ENCODE data around the gene PTPN2.

Gene PTPN2

DNA sequence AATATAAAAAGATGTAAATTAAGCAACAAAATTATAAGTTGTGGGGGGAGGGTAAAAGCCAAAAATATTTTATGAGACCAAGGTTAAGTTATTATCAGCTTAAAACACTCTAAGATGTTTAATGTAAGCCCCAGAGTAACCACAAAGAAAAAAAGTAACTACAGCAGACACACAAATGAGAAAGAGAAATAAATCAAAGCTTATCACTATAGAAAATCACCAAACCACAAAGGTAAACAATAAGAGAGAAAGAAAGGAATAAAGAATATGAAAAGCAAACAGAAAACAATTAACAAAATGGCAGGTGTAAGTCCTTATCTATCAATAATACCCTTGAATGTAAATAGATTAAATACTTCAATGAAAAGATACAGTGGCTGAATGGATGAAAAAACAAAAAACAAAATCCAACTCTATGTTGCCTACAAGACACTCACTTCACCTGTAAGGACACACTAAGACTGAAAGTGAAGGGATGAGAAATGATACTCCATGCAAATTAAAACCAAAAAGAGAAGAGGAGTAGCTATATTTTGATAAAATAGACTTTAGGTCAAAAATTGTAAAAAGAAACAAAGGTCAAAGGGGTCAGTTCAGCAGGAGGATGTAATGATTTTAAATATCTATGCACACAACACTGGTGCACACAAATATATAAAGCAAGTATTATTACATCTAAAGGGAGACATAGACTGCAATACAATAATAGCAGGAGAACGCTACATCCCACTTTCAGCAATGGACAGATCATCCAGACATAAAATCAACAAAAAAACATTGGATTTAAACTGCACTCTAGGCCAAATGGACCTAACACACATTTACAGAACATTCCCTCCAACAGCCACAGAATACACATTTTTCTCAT, 80.7 kb downstream of the PTPN2 start:
- Histone ChIP-seq H2AFZ (ENCODE audit: low read length, unreplicated experiment) (no peak overlapping the region), H3K4me3 (ENCODE audit: low read depth, low read length) (no peak overlapping the region), H3K4me1 (ENCODE audit: control insufficient read depth, insufficient read depth, low read length, unreplicated experiment) (no peaks in the 10 kb centered on the region), H3K36me3 (ENCODE audit: insufficient read depth, low read length) (peaks cover 19% of the 10 kb centered on the region), H3K27me3 (ENCODE audit: insufficient read depth, low read length) (no peaks in the 10 kb centered on the region), H3K27ac (ENCODE audit: low read depth, low read length) (no peak overlapping the region), H3K79me2 (ENCODE audit: control insufficient read depth, insufficient read depth, low read length, unreplicated experiment) (no peaks in the 10 kb centered on the region)

GRCh38 chr18:12802538-12802937, 81.5 kb downstream of the PTPN2 start:
- no peaks in the 10 kb centered on the region for H3K79me2 ChIP-seq (ENCODE audit: control insufficient read depth, insufficient read depth, low read length, unreplicated experiment)
- H3K27ac ChIP-seq (ENCODE audit: low read depth, low read length): no peak overlapping the region
- no peak overlapping the region for H2AFZ ChIP-seq (ENCODE audit: low read length, unreplicated experiment)
- H3K4me1 ChIP-seq (ENCODE audit: control insufficient read depth, insufficient read depth, low read length, unreplicated experiment): no peaks in the 10 kb centered on the region
- H3K27me3 ChIP-seq (ENCODE audit: insufficient read depth, low read length): no peaks in the 10 kb centered on the region
- no peak overlapping the region for H3K4me3 ChIP-seq (ENCODE audit: low read depth, low read length)
- peaks cover 19% of the 10 kb centered on the region for H3K36me3 ChIP-seq (ENCODE audit: insufficient read depth, low read length)

- Histone ChIP-seq H3K27ac (ENCODE audit: low read depth, low read length) (no peak overlapping the region), H3K27me3 (ENCODE audit: insufficient read depth, low read length) (no peaks in the 10 kb centered on the region), H2AFZ (ENCODE audit: low read length, unreplicated experiment) (no peak overlapping the region), H3K36me3 (ENCODE audit: insufficient read depth, low read length) (peaks cover 7% of the 10 kb centered on the region; the same call in 1 of the 2 replicates), H3K79me2 (ENCODE audit: control insufficient read depth, insufficient read depth, low read length, unreplicated experiment) (no peaks in the 10 kb centered on the region), H3K4me3 (ENCODE audit: low read depth, low read length) (no peak overlapping the region), H3K4me1 (ENCODE audit: control insufficient read depth, insufficient read depth, low read length, unreplicated experiment) (no peaks in the 10 kb centered on the region)
Observed at GRCh38 chr18:12796448-12796847, 87.6 kb downstream of the PTPN2 start.

DNA sequence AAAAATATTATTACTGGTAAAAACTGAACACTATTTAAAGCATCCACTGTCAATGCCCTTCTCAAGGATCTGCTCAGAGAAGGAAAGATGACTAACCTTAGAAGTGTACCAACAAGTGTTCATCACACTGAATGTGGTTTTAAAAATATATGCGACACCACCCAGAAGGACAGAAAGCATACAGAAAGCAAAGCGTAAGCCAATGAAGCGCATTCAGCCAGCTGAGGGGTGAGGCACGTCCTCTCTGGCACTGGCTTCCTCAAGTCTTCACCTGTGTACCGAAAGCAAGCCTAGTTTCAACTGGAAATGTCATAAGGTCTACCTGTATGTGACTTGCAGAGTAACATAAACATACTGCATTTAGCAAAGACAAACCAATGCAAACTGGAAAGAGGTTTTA, 92.4 kb downstream of the PTPN2 start:
- Histone ChIP-seq H3K27ac (ENCODE audit: low read depth, low read length) (no peak overlapping the region), H3K36me3 (ENCODE audit: insufficient read depth, low read length) (no peaks in the 10 kb centered on the region), H3K27me3 (ENCODE audit: insufficient read depth, low read length) (no peaks in the 10 kb centered on the region), H3K79me2 (ENCODE audit: control insufficient read depth, insufficient read depth, low read length, unreplicated experiment) (no peaks in the 10 kb centered on the region), H2AFZ (ENCODE audit: low read length, unreplicated experiment) (no peak overlapping the region), H3K4me3 (ENCODE audit: low read depth, low read length) (no peak overlapping the region), H3K4me1 (ENCODE audit: control insufficient read depth, insufficient read depth, low read length, unreplicated experiment) (no peaks in the 10 kb centered on the region)

- H3K27ac ChIP-seq (ENCODE audit: low read depth, low read length): no peak overlapping the region
- H3K36me3 ChIP-seq (ENCODE audit: insufficient read depth, low read length): no peaks in the 10 kb centered on the region
- no peaks in the 10 kb centered on the region for H3K4me1 ChIP-seq (ENCODE audit: control insufficient read depth, insufficient read depth, low read length, unreplicated experiment)
- no peak overlapping the region for H3K4me3 ChIP-seq (ENCODE audit: low read depth, low read length)
- no peaks in the 10 kb centered on the region for H3K27me3 ChIP-seq (ENCODE audit: insufficient read depth, low read length)
- H2AFZ ChIP-seq (ENCODE audit: low read length, unreplicated experiment): no peak overlapping the region
- no peaks in the 10 kb centered on the region for H3K79me2 ChIP-seq (ENCODE audit: control insufficient read depth, insufficient read depth, low read length, unreplicated experiment)
Observed at GRCh38 chr18:12786669-12787068, 97.4 kb downstream of the PTPN2 start.

DNA sequence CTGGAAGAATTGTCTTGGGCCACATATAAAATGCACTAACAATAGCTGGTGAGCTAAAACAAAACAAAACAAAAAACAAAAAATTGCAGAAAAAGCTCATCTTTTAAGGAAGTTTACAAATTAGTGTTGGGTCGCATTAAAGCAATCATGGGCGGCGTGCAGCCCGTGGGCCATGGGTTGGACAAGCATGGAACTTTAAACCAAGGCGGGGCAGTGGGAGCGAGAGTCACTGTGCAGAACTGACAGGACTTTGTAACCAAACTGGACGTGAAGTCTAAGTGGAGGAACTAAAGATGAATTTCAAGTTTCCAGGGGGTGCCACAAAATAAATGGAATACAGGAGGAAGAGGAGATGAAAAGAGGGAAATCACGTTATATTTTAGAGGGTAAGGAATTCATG, 100.5 kb downstream of the PTPN2 start:
- H3K79me2 ChIP-seq (ENCODE audit: control insufficient read depth, insufficient read depth, low read length, unreplicated experiment): no peaks in the 10 kb centered on the region
- no peaks in the 10 kb centered on the region for H3K27me3 ChIP-seq (ENCODE audit: insufficient read depth, low read length)
- no peak overlapping the region for H2AFZ ChIP-seq (ENCODE audit: low read length, unreplicated experiment)
- H3K4me1 ChIP-seq (ENCODE audit: control insufficient read depth, insufficient read depth, low read length, unreplicated experiment): no peaks in the 10 kb centered on the region
- H3K27ac ChIP-seq (ENCODE audit: low read depth, low read length): no peak overlapping the region
- no peak overlapping the region for H3K4me3 ChIP-seq (ENCODE audit: low read depth, low read length)
- no peaks in the 10 kb centered on the region for H3K36me3 ChIP-seq (ENCODE audit: insufficient read depth, low read length)

GRCh38 chr18:12782521-12782920, 101.5 kb downstream of the PTPN2 start:
- Histone ChIP-seq H3K4me1 (ENCODE audit: control insufficient read depth, insufficient read depth, low read length, unreplicated experiment) (no peaks in the 10 kb centered on the region), H3K79me2 (ENCODE audit: control insufficient read depth, insufficient read depth, low read length, unreplicated experiment) (no peaks in the 10 kb centered on the region), H3K27ac (ENCODE audit: low read depth, low read length) (no peak overlapping the region), H3K36me3 (ENCODE audit: insufficient read depth, low read length) (no peaks in the 10 kb centered on the region), H2AFZ (ENCODE audit: low read length, unreplicated experiment) (no peak overlapping the region), H3K4me3 (ENCODE audit: low read depth, low read length) (no peak overlapping the region), H3K27me3 (ENCODE audit: insufficient read depth, low read length) (no peaks in the 10 kb centered on the region)

DNA sequence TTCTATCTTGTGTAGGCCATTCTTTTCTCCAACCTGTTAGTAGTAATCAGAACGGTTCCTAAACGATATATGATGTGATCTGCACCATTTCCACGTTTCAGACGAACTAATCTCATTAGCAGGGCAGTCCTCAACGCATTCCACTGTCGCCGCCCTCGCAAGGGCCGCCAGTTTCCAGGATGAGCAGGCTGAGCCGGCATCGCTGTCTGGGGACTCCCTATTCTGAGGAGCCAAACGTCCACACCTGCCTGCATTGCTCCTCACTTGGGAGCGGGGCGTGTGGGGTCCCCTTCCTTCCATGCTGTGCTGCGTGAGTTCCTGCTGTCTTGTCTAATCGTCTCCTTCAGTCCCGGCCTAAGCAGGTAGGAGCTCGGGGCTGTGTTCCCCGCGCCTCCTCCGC, 104.6 kb downstream of the PTPN2 start:
- Histone ChIP-seq H2AFZ (ENCODE audit: low read length, unreplicated experiment) (no peak overlapping the region), H3K4me3 (ENCODE audit: low read depth, low read length) (no peak overlapping the region), H3K4me1 (ENCODE audit: control insufficient read depth, insufficient read depth, low read length, unreplicated experiment) (no peaks in the 10 kb centered on the region), H3K27me3 (ENCODE audit: insufficient read depth, low read length) (no peaks in the 10 kb centered on the region), H3K36me3 (ENCODE audit: insufficient read depth, low read length) (no peaks in the 10 kb centered on the region), H3K79me2 (ENCODE audit: control insufficient read depth, insufficient read depth, low read length, unreplicated experiment) (no peaks in the 10 kb centered on the region), H3K27ac (ENCODE audit: low read depth, low read length) (no peak overlapping the region)

- H3K27ac ChIP-seq (ENCODE audit: low read depth, low read length): no peak overlapping the region
- no peaks in the 10 kb centered on the region for H3K79me2 ChIP-seq (ENCODE audit: control insufficient read depth, insufficient read depth, low read length, unreplicated experiment)
- no peaks in the 10 kb centered on the region for H3K27me3 ChIP-seq (ENCODE audit: insufficient read depth, low read length)
- no peak overlapping the region for H3K4me3 ChIP-seq (ENCODE audit: low read depth, low read length)
- no peaks in the 10 kb centered on the region for H3K4me1 ChIP-seq (ENCODE audit: control insufficient read depth, insufficient read depth, low read length, unreplicated experiment)
- H2AFZ ChIP-seq (ENCODE audit: low read length, unreplicated experiment): no peak overlapping the region
- no peaks in the 10 kb centered on the region for H3K36me3 ChIP-seq (ENCODE audit: insufficient read depth, low read length)
Observed at GRCh38 chr18:12779043-12779442, 105.0 kb downstream of the PTPN2 start.

DNA sequence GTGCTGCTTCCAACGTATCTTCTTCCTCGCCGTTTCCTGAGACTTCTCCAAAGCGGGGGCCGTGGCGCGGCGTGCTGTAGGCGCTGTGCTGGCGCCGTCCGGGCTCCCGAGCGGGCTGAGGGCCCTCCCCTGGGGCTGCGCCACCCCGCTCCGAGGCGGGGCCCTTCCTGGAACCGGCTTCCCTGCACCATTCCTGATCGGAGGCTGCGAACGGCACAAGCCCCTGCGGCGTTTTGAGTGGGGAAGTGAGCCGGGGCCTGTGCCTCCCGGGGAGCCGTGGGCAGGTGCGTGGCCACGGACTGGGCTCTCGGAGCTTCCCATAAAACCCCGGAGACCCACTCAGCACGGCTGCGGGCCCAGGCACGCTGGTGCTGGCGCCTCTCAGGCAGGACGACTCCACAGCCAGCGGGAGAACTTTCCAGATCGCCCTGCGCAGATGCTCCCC, 106.5 kb downstream of the PTPN2 start:
- Histone ChIP-seq H2AFZ (ENCODE audit: low read length, unreplicated experiment) (peak overlapping the region; percentile 14), H3K4me3 (ENCODE audit: low read depth, low read length) (peak overlapping the region; percentile 68), H3K27ac (ENCODE audit: low read depth, low read length) (no peak overlapping the region), H3K79me2 (ENCODE audit: control insufficient read depth, insufficient read depth, low read length, unreplicated experiment) (no peaks in the 10 kb centered on the region), H3K36me3 (ENCODE audit: insufficient read depth, low read length) (no peaks in the 10 kb centered on the region), H3K27me3 (ENCODE audit: insufficient read depth, low read length) (no peaks in the 10 kb centered on the region), H3K4me1 (ENCODE audit: control insufficient read depth, insufficient read depth, low read length, unreplicated experiment) (no peaks in the 10 kb centered on the region)

DNA sequence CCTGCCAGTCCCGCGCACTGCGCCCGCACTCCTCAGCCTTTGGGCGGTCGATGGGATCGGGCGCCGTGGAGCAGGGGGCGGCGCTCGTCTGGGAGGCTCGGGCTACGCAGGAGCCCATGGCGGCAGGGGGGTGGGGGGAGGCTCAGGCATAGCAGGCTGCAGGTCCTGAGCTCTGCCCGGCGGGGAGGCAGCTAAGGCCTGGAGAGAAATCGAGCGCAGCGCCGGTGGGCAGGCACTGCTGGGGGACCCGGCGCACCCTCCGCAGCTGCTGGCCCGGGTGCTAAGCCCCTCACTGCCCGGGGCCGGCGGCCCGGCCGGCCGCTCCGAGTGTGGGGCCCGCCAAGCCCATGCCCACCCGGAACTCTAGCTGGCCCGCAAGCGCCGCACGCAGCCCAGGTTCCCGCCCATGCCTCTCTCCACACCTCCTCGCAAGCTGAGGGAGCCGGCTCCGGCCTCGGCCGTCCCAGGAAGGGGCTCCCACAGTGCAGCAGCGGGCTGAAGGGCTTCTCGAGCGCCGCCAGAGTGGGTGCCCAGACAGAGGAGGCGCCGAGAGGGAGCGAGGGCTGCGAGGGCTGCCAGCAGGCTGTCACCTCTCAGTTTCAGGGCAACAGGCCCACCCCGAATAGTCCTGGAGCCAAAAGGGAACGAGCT, 107.1 kb downstream of the PTPN2 start:
- Histone ChIP-seq H2AFZ (ENCODE audit: low read length, unreplicated experiment) (no peak overlapping the region), H3K27ac (ENCODE audit: low read depth, low read length) (no peak overlapping the region), H3K27me3 (ENCODE audit: insufficient read depth, low read length) (no peaks in the 10 kb centered on the region), H3K4me3 (ENCODE audit: low read depth, low read length) (peak overlapping the region; percentile 68), H3K36me3 (ENCODE audit: insufficient read depth, low read length) (no peaks in the 10 kb centered on the region), H3K79me2 (ENCODE audit: control insufficient read depth, insufficient read depth, low read length, unreplicated experiment) (no peaks in the 10 kb centered on the region), H3K4me1 (ENCODE audit: control insufficient read depth, insufficient read depth, low read length, unreplicated experiment) (no peaks in the 10 kb centered on the region)
